K562 treated with DMSO at 1 percent for 4 hours (cell line): ENCODE measurements around the gene NAPG. TPM values are rescaled to one million over a fixed set of nuclear protein-coding genes. Genes with fewer than 3 reads are reported as not detected.

Experiments used
- total RNA-seq: library from RNA; unstranded; fragments of 300-600 nt; gene quantifications from 2 replicates; pipeline ENCODE4 v1.2.3, GENCODE V29; 2022; ENCODE audit not compliant: insufficient read depth

Gene NAPG
- total RNA-seq = 12.5 and 13.2 TPM in 2 replicates

GRCh38 chr18:10525697-10526560 lies at the start of gene NAPG:
Gene NAPG, plus strand, starts transcription at chr18:10526027. Its CDS starts 76 bp downstream, at chr18:10526103.

Other genes with a start within 250 kb of the NAPG start
- gene APCDD1, start 71.4 kb upstream of the NAPG start, total RNA-seq = not detected in 2 replicates